Erythroblast (primary cell): ENCODE data around the gene ARMH3.

Experiments
- GATA1 ChIP-seq: IDR thresholded peaks from 2 replicates; pipeline ENCODE4 v1.6.1; 2011; ENCODE audit warnings: low read depth, mild to moderate bottlenecking, control low read depth, low read length, moderate library complexity
- POLR2A ChIP-seq: IDR thresholded peaks from 2 replicates; pipeline ENCODE4 v1.6.1; 2011; ENCODE audit warnings: mild to moderate bottlenecking, low read length

DNA sequence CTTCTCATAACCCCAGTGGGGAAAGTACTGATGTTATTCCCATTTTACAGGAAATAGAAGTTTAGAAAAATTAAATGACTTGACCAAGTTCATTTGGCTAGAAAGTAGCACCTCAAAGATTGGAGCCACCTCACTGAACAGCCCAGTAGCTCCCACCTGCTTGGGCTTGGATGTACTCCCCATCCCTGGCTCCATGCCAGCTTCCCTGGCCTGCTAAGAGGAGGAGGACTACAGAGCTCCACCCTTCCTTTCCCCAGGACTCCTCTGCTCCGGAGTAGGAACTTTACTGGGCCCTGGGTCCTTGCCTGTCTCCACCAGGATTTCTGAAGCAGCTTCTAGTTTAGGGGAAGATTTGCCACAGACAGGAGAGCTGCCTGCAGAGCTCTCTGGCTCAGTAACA, 12.2 kb upstream of the ARMH3 start:
- no peak for TF ChIP-seq POLR2A
- TF ChIP-seq GATA1: no peak
